ENCODE results near the gene ESRRB. TPM values are rescaled to one million over a fixed set of nuclear protein-coding genes. Genes with fewer than 3 reads are reported as not detected.

Gene ESRRB
- total RNA-seq, 1 experiment from 2014 or later: not detected

- no peaks in the 10 kb centered on the region for H3K4me1 ChIP-seq (replicated peaks; ENCODE audit: insufficient read depth)
- no peaks in the 10 kb centered on the region for H3F3A ChIP-seq (ENCODE audit: insufficient read depth, low read depth)
- H3K27ac ChIP-seq: no peak overlapping the region
- no peaks in the 10 kb centered on the region for H3K9me2 ChIP-seq (ENCODE audit: insufficient read depth)
- no peak overlapping the region for H3K4me2 ChIP-seq
- intact Hi-C loops (cut with micrococcal nuclease; ENCODE audit: unreplicated experiment): no loop called here
- ChIA-PET POLR2A (ENCODE audit: unreplicated experiment) (no interaction called here), CTCF (no interaction called here)
- BruUV-seq (replicated peaks): no TSS peak
- H3K27me3 ChIP-seq (ENCODE audit: insufficient read depth, low read depth): peaks cover 96% of the 10 kb centered on the region
- H3K36me3 ChIP-seq (ENCODE audit: low read depth): no peaks in the 10 kb centered on the region
- no peaks in the 10 kb centered on the region for H3K9me3 ChIP-seq (ENCODE audit: insufficient read depth, low read depth)
- H2AFZ ChIP-seq: no peak overlapping the region
- H3K79me2 ChIP-seq (ENCODE audit: low read depth): no peaks in the 10 kb centered on the region
- DNase-seq: no peak
- H4K20me1 ChIP-seq (ENCODE audit: insufficient read depth): no peaks in the 10 kb centered on the region
- TF ChIP-seq CTCF (conservative IDR thresholded peaks at IDR 0.05) (no peak), EZH2 (IDR thresholded peaks at IDR 0.05; ENCODE audit: low read depth) (peak; percentile 62; the same call in 1 of the 2 replicates)
- no peak overlapping the region for H3K4me3 ChIP-seq
These were observed 123.0 kb downstream of the ESRRB start for GRCh38 chr14:76498976-76499375.

- BruUV-seq (replicated peaks): no TSS peak
- CTCF ChIA-PET: no interaction called here
- peaks cover 96% of the 10 kb centered on the region for H3K27me3 ChIP-seq (ENCODE audit: insufficient read depth, low read depth)
These were observed 123.5 kb downstream of the ESRRB start for GRCh38 chr14:76499399-76499798.

GRCh38 chr14:76500011-76500410 is 124.1 kb downstream of the ESRRB start:
- no peaks in the 10 kb centered on the region for H4K20me1 ChIP-seq (ENCODE audit: insufficient read depth)
- TF ChIP-seq CTCF (conservative IDR thresholded peaks at IDR 0.05): no peak
- no peak for TF ChIP-seq EZH2 (IDR thresholded peaks at IDR 0.05; ENCODE audit: low read depth)
- no peaks in the 10 kb centered on the region for H3F3A ChIP-seq (ENCODE audit: insufficient read depth, low read depth)
- POLR2A ChIA-PET (ENCODE audit: unreplicated experiment): no interaction called here
- no peaks in the 10 kb centered on the region for H3K9me3 ChIP-seq (ENCODE audit: insufficient read depth, low read depth)
- H3K36me3 ChIP-seq (ENCODE audit: low read depth): no peaks in the 10 kb centered on the region
- no peak overlapping the region for H3K4me2 ChIP-seq
- no peak for DNase-seq
- H3K27me3 ChIP-seq (ENCODE audit: insufficient read depth, low read depth): peaks cover 96% of the 10 kb centered on the region
- CTCF ChIA-PET: no interaction called here
- H3K79me2 ChIP-seq (ENCODE audit: low read depth): no peaks in the 10 kb centered on the region
- intact Hi-C loops (cut with micrococcal nuclease; ENCODE audit: unreplicated experiment): no loop called here
- no peaks in the 10 kb centered on the region for H3K4me1 ChIP-seq (replicated peaks; ENCODE audit: insufficient read depth)
- H3K9me2 ChIP-seq (ENCODE audit: insufficient read depth): no peaks in the 10 kb centered on the region
- H3K4me3 ChIP-seq: no peak overlapping the region
- no peak overlapping the region for H2AFZ ChIP-seq
- H3K27ac ChIP-seq: no peak overlapping the region
- BruUV-seq (replicated peaks): no TSS peak

More at GRCh38 chr14:76499399-76499798, 123.5 kb downstream of the ESRRB start:
- H3K27ac ChIP-seq: no peak overlapping the region
- intact Hi-C loops (cut with micrococcal nuclease; ENCODE audit: unreplicated experiment): no loop called here
- H4K20me1 ChIP-seq (ENCODE audit: insufficient read depth): no peaks in the 10 kb centered on the region
- H3K4me1 ChIP-seq (replicated peaks; ENCODE audit: insufficient read depth): no peaks in the 10 kb centered on the region
- no peaks in the 10 kb centered on the region for H3K9me2 ChIP-seq (ENCODE audit: insufficient read depth)
- DNase-seq: no peak
- no peaks in the 10 kb centered on the region for H3K9me3 ChIP-seq (ENCODE audit: insufficient read depth, low read depth)
- no peak overlapping the region for H3K4me2 ChIP-seq
- no peaks in the 10 kb centered on the region for H3K36me3 ChIP-seq (ENCODE audit: low read depth)
- POLR2A ChIA-PET (ENCODE audit: unreplicated experiment): no interaction called here
- TF ChIP-seq EZH2 (IDR thresholded peaks at IDR 0.05; ENCODE audit: low read depth) (no peak), CTCF (conservative IDR thresholded peaks at IDR 0.05) (no peak)
- H3K79me2 ChIP-seq (ENCODE audit: low read depth): no peaks in the 10 kb centered on the region
- H3K4me3 ChIP-seq: no peak overlapping the region
- no peaks in the 10 kb centered on the region for H3F3A ChIP-seq (ENCODE audit: insufficient read depth, low read depth)
- H2AFZ ChIP-seq: no peak overlapping the region
